ENCODE measurements around the gene CHKA.
A peak's percentile ranks its signal among the peaks of the same experiment; 100 is the strongest.
"Not testable (repeated sequence)": the region's sequence is repeated elsewhere in the genome, so short reads cannot be mapped to it uniquely, and the experiment has no call there.

The CHKA gene

DNA sequence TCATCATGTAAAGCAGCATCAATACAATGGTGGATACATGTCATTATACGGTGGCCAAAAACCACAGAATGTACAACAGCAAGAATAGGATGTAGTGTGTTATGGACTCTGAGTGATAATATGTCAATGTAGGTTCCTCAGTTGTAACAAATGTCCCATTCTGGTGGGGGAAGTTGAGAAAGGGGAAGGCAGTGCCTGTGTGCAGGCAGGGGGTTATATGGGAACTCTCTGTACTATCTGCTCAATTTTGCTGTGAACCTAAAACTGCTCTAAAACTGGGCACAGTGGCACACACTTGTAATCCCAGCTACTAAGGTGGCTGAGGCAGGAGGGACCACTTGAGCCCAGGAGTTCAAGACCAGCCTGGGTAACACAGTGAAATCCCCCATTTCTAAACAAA, 5.9 kb downstream of the CHKA start:
- no peak for DNase-seq

- DNase-seq: no peak
Observed at GRCh38 chr11:68113986-68114385, 7.2 kb downstream of the CHKA start.

DNA sequence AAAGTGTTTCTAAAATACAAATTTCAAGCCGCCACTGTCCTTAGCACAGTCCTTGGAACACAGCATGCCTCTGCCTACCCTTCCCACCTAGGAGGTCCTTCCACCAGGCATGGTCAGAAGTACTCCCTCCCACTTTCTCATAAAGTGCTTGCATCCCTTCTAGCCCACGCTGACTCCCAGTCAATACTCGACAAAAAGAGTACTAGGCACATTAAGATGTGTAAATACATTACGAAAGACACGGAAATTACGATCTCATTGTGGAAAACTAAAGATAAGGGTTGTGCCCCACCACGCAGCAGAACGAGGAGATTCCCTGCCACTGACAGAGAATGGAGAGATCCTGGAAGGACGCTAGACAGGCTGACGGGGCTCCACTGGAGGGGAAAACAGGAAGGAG, 13.5 kb downstream of the CHKA start:
- DNase-seq: no peak

DNA sequence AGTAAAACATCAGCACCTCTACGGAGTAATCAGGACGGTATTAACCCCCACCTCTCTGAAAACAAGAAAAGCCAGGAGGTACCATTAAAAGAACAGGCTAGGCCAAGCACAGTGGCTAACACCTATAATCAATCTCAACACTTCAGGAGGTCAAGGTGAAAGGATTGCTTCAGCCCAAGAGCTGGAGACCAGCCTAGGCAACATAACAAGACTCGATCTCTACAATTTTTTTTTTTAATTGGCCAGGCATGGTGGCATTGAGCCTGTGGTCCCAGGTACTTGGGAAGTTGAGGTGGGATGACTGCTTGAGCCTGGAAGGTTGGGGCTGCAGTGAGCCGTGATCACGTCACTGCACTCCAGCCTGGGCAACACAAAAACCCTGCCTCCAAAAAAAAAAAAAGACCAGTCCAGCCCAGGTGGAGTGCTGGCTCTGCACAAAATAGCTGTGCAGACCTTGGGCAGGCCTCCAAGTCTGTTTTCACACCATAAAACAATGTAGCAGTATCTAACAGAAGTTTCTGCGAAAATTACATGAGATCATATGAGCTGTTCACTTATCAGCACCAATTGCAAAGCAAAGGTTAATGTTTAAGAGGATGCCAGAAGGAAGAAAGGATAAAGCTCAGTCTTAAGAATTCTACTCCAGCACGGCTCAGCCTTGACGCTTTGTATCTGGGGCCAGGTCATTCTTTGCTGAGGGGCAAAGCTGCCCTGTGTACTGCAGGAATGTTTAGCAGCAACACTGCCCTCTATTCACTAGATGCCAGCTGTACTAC, 14.8 kb downstream of the CHKA start:
- DNase-seq: no peak

- peak; percentile 78 for DNase-seq
Observed at GRCh38 chr11:68099474-68100405, 21.4 kb downstream of the CHKA start.

GRCh38 chr11:68099057-68099456, 22.1 kb downstream of the CHKA start:
- no peak for DNase-seq

DNA sequence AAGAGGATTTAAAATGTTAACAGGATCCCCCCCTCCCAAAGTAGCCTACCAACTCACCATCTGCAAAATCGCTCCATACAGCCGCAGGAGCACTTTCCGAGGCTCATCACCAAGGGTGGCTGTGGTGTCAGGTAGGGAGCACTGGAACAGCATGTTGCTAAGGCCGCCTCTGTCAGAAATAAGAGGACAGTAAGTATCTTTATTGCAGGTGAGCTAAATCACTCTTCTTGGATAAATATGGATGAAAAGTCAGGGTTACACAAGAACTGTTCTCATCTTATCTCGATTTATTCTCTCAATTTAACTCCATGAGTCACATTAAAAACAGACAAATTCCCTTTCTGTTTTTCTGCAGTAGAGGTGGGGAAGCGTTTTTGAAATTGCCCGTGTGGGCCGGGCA, 24.2 kb downstream of the CHKA start:
- no peak for DNase-seq

DNA sequence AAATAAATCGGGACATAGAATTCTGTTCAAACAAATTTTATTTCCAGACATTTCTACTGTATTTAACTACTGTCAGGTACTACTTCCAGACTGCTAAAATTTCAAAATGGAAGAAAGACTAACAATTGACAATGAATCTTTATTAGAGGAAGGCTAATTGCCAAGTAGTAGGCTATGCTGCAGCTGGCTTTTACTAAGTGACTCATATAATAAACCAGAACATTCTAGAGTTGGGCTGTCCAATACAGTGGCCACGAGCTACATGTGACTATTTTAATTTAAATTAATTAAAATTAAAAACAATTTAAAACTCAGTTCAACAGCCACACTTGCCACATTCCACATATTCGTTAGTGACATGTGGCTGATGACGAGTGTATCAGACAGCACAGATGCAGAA, 27.6 kb downstream of the CHKA start:
- no peak for DNase-seq

GRCh38 chr11:68092946-68093345, 28.2 kb downstream of the CHKA start:
- DNase-seq: not testable (repeated sequence)

DNA sequence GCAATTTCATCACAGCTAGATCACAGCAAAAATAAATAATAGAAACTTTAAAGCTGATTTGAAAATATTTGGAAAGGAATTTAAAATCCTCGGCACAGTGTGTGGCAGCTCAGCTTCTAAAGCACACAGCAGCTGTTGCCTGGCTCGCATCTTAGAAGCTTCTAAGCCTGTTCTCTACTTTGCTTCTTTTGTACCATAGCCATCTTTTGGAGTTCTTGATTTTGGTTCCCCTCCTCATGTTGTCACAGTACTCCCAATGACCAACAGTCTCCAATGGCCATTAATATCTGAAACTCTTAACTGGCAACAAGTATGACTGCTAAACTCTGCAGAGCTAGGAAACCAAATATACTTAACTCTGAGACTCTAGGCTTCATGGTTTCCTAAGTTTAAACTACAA, 28.8 kb downstream of the CHKA start:
- DNase-seq: no peak

- no peak for DNase-seq
Observed at GRCh38 chr11:68090706-68091105, 30.5 kb downstream of the CHKA start.

DNA sequence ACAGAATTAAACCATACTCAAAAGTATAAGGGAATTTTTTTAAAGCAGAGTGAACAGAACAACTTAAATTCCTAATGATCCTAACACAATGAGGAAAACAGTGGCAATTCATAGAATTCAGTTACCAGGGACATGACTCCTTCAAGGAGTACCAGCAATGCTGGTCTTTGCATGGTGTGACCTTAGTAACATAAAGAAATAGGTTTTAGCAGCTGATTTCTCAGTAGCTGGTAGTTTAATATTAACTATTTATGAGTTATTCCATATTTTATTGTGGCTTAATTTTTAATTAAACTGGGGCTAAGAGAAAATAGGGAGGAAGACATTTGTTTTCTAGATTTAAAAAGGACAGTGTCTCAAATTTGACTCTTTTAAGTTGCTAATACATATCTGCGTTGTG, 30.9 kb downstream of the CHKA start:
- DNase-seq: no peak

DNA sequence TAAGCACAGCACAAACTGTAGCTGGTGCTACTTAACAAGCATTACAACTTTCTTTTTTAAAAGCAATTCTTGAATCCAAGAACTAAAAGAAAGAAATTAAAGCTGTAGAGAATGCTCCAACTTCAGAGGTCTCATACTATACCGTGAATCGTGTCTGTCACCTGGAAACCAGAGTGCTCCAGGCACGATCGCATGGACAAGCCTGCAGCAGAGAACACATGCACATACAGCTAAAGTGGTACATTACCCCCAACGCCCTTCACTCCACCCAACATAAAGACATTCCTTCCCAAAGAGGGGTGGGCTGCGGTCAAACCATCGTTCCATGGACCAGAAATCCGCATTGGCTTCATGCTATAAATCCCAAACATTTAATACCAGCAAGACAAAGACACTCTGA, 31.5 kb downstream of the CHKA start:
- no peak for DNase-seq

DNA sequence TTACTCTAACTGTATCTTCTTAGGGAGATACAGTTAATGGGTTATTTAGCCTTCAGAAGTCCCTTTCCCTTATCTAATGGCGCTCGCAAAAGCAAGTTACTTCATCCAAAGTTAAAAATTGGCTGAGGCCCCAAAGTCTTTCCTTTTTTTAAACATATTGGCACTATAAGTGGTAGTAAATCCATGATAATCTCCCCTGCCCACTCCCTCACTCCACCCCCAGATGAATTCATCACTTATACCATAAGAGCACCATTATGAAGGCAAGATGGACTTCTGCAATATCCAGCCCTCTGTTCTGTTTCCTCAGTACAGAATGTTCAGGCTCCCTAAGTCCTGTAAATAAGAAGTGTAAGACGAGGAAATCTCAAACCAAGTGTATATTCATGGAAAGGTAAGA, 37.7 kb downstream of the CHKA start:
- DNase-seq: no peak

DNA sequence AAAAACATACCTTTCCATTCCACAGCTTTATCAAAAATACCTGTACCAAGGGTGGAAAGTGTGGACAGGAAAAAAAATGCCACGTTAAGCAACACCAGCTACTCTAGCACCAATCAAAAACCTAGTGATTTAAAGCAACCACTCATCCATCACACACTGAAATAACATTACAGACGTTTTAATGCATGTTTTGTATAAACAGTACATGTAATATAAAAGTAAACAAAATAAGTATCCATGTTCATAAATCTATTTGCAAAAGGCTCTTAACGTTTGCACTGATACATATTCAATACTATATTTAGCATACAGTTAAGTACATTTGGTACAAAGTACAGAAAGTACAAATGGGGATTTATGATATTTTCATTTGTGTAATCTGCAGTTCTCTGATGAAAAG, 38.7 kb downstream of the CHKA start:
- no peak for DNase-seq

DNA sequence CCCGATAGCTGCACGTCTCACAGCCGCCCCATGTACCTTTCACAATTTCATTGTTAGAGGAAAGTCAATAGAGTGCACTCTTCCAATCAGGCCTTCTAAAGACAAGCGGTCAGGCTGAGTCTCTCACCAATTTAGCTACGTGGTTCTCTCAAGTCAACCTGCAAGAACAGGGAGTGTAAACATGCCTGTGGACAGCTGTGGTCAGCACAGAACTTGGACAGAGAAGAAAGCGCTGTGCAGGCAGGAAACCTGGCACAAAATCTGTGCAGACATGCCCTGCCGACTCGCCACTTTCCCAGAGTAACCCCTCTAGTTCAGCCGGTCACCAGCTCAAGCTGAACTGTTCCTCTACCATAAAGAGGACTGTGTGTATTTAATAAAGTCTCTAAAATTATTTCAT, 39.5 kb downstream of the CHKA start:
- no peak for DNase-seq

DNA sequence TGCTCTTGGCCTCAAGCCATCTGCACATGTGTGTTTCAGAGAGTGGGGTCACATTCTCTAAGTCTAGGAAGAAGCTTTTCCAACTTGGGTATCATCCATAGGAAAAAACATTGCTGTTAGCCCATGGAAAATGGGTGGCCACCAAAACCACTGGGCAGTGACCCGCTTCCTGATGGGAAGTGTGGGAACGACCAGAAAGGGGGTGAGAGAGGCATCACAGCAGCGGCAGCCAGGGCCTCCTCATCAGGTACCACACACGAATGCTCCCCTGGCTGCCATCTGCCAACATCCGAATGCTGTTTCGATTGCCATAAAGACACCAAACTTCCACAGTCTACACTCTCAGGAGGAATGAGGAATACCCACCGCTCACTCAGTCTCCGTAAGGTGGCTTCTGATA, 40.3 kb downstream of the CHKA start:
- DNase-seq: no peak

GRCh38 chr11:68077617-68078582, 43.3 kb downstream of the CHKA start:
- DNase-seq: no peak

GRCh38 chr11:68076371-68077042, 44.7 kb downstream of the CHKA start:
- no peak for DNase-seq

GRCh38 chr11:68074584-68075352, 46.4 kb downstream of the CHKA start:
- no peak for DNase-seq

DNA sequence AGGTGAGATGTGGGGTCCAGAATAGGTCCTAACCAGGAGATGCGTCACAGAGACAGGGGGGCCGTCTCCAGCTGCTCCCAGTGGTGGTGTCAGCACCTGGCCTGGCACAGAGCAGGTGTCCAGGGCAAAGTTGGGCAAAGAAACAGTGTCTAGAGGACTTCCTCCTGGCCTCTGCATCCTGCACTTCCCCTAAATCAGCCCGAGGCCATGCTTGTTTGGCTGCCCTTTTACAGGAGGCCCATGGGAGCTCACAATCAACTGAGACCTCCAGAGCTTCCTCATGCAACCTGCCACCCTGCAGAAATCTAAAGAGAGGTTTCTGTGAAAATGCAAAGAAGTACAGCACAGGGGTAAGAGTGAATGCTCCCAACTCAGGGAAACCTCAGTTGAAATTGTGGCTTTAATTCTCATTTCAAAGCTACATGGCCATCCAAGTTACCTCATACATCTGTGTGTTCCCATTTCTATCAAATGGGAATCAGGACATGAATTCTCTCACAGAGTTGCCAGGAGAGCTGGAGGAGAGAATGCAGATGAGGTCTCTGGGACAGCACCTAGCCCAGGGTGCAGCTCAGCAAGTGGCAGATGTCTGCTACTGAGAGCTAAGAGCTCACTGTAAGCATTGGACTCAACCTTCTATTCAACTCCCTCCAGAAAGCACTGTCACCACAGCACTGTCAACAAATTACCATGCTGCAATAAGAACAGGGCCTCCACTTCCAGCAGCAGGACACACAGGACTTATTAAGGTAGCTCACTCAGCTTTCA, 49.7 kb downstream of the CHKA start:
- DNase-seq: no peak
